Body of pancreas (tissue), 4 donors: ENCODE data around the gene AUTS2.

Source experiments
- POLR2A ChIP-seq, 3 donors: fragments of 450-650 bp; IDR thresholded peaks; one replicate each; pipeline ENCODE4 v1.6.1; 2016; ENCODE audit warnings: antibody characterized with exemption in 3 of 3, mild to moderate bottlenecking in 2 of 3
- TF ChIP-seq, protein P1 (sequence below), 7 experiments: fragments of 450-650 bp in 4 of 7; fragments of 200-600 bp in 3 of 7; sonication (generic) in 3 of 7; IDR thresholded peaks; one replicate each; pipeline ENCODE4 v1.5.1; 2016 to 2019; ENCODE audit warnings: antibody characterized with exemption in 7 of 7

DNA sequence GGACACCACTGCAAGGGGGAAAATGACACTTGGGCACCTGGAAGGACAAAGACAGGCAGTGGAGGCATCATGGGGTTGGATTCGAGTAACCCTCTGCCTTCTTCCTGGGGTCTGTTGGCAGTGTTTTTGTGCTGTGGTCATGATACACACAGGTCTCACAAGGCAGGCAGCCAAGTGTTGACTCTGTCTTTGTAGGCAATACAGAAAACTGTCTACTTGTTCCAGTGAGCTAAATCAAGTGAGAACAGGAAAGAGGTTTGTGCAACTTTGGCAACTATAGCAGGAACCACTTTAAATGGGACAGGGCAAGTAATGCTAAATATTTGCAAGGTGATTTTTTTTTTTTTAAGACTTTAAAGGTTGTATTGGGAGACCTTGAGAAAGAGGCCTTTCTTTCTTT, 955.1 kb downstream of the AUTS2 start:
- no peak for TF ChIP-seq POLR2A (IDR thresholded peaks at IDR 0.05)
- TF ChIP-seq, protein P1, sequence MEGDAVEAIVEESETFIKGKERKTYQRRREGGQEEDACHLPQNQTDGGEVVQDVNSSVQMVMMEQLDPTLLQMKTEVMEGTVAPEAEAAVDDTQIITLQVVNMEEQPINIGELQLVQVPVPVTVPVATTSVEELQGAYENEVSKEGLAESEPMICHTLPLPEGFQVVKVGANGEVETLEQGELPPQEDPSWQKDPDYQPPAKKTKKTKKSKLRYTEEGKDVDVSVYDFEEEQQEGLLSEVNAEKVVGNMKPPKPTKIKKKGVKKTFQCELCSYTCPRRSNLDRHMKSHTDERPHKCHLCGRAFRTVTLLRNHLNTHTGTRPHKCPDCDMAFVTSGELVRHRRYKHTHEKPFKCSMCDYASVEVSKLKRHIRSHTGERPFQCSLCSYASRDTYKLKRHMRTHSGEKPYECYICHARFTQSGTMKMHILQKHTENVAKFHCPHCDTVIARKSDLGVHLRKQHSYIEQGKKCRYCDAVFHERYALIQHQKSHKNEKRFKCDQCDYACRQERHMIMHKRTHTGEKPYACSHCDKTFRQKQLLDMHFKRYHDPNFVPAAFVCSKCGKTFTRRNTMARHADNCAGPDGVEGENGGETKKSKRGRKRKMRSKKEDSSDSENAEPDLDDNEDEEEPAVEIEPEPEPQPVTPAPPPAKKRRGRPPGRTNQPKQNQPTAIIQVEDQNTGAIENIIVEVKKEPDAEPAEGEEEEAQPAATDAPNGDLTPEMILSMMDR (IDR thresholded peaks at IDR 0.05), result no peak
